ENCODE data around the gene IGFBP3. TPM values are rescaled to one million over a fixed set of nuclear protein-coding genes. Genes with fewer than 3 reads are reported as not detected.

IGFBP3 gene
- total and polyA plus RNA-seq, 2 donors from 2014 or later, result 50.5 to 193 TPM

DNA sequence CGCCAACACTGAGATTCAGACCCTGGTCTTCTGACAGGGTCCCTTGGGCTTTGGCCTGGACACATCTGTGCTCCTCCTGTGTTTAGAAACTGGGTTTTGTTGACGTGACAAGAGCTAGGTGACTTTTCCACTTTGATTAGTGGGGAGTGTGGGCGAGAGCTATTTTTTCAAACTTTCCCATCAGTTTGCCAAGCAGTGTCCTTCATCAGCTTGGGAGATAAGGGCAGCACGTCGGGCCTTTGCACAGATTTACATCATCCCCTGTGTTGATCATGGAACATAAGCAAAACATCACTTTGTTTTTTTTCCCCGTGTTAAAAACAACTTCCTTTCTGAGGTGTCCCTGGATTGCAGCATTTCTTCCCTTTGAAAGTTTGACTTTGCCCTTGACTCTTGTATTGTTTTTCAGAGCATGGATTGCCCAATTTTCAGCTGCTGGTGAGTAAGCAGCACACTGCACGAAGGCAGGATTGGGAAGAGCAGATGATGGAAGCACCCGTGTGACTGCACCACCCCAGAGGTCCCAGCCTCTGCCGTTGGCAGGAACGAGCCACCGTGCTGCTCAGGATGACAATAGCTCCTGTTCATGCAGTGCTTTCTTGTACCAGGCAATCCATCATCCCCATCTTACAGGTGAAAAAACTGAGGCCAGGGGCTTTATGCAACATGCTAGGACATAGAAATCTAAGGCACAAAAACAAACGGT, 39.2 kb downstream of the IGFBP3 start:
- H3K9ac ChIP-seq (ENCODE audit: low read length in 3 of 3), result no peak overlapping the region
- H3K4me1 ChIP-seq (ENCODE audit: control insufficient read depth in 2 of 3, insufficient read depth in 2 of 3, low read depth in 1 of 3, low read length in 3 of 3), result no peaks in the 10 kb centered on the region
- TF ChIP-seq, protein P1, sequence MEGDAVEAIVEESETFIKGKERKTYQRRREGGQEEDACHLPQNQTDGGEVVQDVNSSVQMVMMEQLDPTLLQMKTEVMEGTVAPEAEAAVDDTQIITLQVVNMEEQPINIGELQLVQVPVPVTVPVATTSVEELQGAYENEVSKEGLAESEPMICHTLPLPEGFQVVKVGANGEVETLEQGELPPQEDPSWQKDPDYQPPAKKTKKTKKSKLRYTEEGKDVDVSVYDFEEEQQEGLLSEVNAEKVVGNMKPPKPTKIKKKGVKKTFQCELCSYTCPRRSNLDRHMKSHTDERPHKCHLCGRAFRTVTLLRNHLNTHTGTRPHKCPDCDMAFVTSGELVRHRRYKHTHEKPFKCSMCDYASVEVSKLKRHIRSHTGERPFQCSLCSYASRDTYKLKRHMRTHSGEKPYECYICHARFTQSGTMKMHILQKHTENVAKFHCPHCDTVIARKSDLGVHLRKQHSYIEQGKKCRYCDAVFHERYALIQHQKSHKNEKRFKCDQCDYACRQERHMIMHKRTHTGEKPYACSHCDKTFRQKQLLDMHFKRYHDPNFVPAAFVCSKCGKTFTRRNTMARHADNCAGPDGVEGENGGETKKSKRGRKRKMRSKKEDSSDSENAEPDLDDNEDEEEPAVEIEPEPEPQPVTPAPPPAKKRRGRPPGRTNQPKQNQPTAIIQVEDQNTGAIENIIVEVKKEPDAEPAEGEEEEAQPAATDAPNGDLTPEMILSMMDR (IDR thresholded peaks at IDR 0.05; ENCODE audit: borderline replicate concordance, extremely low read depth, insufficient read depth), result no peak
- H3K9me3 ChIP-seq (ENCODE audit: control insufficient read depth in 2 of 3, insufficient read depth in 1 of 3, low read length in 3 of 3), result peaks cover 0 to 3% (median 0%) of the 10 kb centered on the region in 3 donors
- no peak overlapping the region for H3K27ac ChIP-seq (ENCODE audit: low read depth in 2 of 2, low read length in 2 of 2)
- intact Hi-C loops (cut with DNase I), result no loop called here
- H3K4me3 ChIP-seq (ENCODE audit: low read length in 3 of 3), result no peak overlapping the region
- FAIRE-seq (no peak), DNase-seq (no peak)
- peaks cover 2% of the 10 kb centered on the region for H3K27me3 ChIP-seq (ENCODE audit: control insufficient read depth, insufficient read depth, low read length)
- H3K36me3 ChIP-seq (ENCODE audit: control insufficient read depth in 2 of 3, insufficient read depth in 3 of 3, low read length in 3 of 3), result no peaks in the 10 kb centered on the region

DNA sequence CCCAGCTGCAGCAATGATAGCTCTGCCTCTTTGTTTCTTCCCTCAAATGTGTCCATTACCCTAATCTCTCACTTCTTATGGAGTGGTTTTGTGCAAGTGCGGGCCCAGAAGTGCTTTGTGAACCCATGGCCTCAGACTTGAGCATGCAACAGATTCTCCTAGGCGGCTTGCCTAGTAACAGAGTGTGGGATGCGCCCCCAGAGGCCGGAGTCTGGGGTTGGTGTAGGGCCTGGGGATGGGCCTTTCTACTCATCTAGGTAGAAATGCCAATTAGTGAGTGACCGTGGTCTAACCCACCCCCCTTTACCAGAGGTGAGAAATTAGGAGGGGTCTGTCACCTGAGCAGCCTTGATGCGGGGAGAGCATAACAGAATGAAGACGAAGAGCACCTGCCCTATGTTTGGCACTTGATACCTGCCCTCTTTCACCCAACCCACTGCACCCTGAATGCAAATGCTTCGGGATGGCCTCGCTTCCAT, 39.8 kb downstream of the IGFBP3 start:
- Histone ChIP-seq H3K4me1 (ENCODE audit: control insufficient read depth in 2 of 3, insufficient read depth in 2 of 3, low read depth in 1 of 3, low read length in 3 of 3) (no peaks in the 10 kb centered on the region), H3K27ac (ENCODE audit: low read depth in 2 of 2, low read length in 2 of 2) (no peak overlapping the region), H3K27me3 (ENCODE audit: control insufficient read depth, insufficient read depth, low read length) (no peaks in the 10 kb centered on the region), H3K9ac (ENCODE audit: low read length in 3 of 3) (no peak overlapping the region), H3K9me3 (ENCODE audit: control insufficient read depth in 2 of 3, insufficient read depth in 1 of 3, low read length in 3 of 3) (peaks cover 0 to 3% (median 0%) of the 10 kb centered on the region in 3 donors), H3K4me3 (ENCODE audit: low read length in 3 of 3) (no peak overlapping the region), H3K36me3 (ENCODE audit: control insufficient read depth in 2 of 3, insufficient read depth in 3 of 3, low read length in 3 of 3) (no peaks in the 10 kb centered on the region)
- TF ChIP-seq, protein P1 (IDR thresholded peaks at IDR 0.05; ENCODE audit: borderline replicate concordance, extremely low read depth, insufficient read depth), result no peak
- intact Hi-C loops (cut with DNase I), result no loop called here
- no peak for FAIRE-seq
- DNase-seq, result no peak

DNA sequence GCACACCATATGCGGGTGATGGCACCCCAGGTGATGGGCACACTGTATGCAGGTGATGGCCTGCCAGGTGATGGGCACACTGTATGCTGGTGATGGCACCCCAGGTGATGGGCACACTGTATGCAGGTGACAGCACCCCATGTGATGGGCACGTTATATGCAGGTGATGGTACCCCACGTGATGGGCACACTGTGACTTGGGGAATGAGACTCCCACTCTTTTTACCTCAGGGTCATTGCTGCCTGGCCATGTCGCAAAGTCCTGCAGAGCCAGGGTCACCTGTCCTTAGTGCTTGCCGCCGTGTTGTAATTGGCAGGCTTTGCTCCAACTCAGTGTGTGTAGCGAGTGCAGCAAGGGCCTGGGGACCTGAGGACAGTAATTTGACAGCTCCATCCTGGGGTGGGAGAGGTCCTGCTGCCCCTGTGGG, 40.6 kb downstream of the IGFBP3 start:
- DNase-seq, result no peak
- Histone ChIP-seq H3K4me1 (ENCODE audit: control insufficient read depth in 2 of 3, insufficient read depth in 2 of 3, low read depth in 1 of 3, low read length in 3 of 3) (no peaks in the 10 kb centered on the region), H3K27me3 (ENCODE audit: control insufficient read depth, insufficient read depth, low read length) (no peaks in the 10 kb centered on the region), H3K9ac (ENCODE audit: low read length in 3 of 3) (no peak overlapping the region), H3K27ac (ENCODE audit: low read depth in 2 of 2, low read length in 2 of 2) (no peak overlapping the region), H3K36me3 (ENCODE audit: control insufficient read depth in 2 of 3, insufficient read depth in 3 of 3, low read length in 3 of 3) (no peaks in the 10 kb centered on the region), H3K4me3 (ENCODE audit: low read length in 3 of 3) (no peak overlapping the region), H3K9me3 (ENCODE audit: control insufficient read depth in 2 of 3, insufficient read depth in 1 of 3, low read length in 3 of 3) (peaks cover 0 to 3% (median 0%) of the 10 kb centered on the region in 3 donors)
- no peak for FAIRE-seq
- TF ChIP-seq, protein P1 (IDR thresholded peaks at IDR 0.05; ENCODE audit: borderline replicate concordance, extremely low read depth, insufficient read depth), result no peak
- intact Hi-C loops (cut with DNase I), result no loop called here
